Testis (tissue), 3 donors: ENCODE data around the gene MPO. TPM values are rescaled to one million over a fixed set of nuclear protein-coding genes. Genes with fewer than 3 reads are reported as not detected.

Experiments used
- DNase-seq: peaks from one replicate; pipeline ENCODE4 v3.0.0-alpha.2; 2019
- H3K27ac ChIP-seq, 2 donors: fragments of 200-600 bp; sonication (generic); one replicate each; pipeline ENCODE4 v1.5.1; 2019
- H3K27me3 ChIP-seq: fragments of 200-600 bp; sonication (generic); one replicate; pipeline ENCODE4 v1.5.1; 2019
- H3K36me3 ChIP-seq: fragments of 200-600 bp; sonication (generic); one replicate; pipeline ENCODE4 v1.5.1; 2017; ENCODE audit warnings: low read depth; ENCODE audit errors: missing control alignments
- H3K4me1 ChIP-seq: fragments of 200-600 bp; sonication (generic); one replicate; pipeline ENCODE4 v1.5.1; 2019
- H3K4me3 ChIP-seq, 2 donors: fragments of 200-600 bp; sonication (generic); one replicate each; pipeline ENCODE4 v1.5.1; 2017 to 2019
- H3K9me3 ChIP-seq: fragments of 200-600 bp; sonication (generic); one replicate; pipeline ENCODE4 v1.5.1; 2017
- POLR2A ChIP-seq: fragments of 450-650 bp; IDR thresholded peaks from one replicate; pipeline ENCODE4 v1.6.1; 2017; ENCODE audit warnings: antibody characterized with exemption, mild to moderate bottlenecking, moderate library complexity
- WGBS, 2 donors: methylation state at CpG; one replicate each; pipeline ENCODE4 v1.1.5; 2018; 5-methylcytosine and 5-hydroxymethylcytosine counted together
- intact Hi-C: fragments of 100-400 bp; cut with DNase I; formaldehyde crosslinking; loops from one replicate; pipeline ENCODE4 v1.15.1; 2023; ENCODE audit warnings: low total_unique reads
- polyA plus RNA-seq: library from polyadenylated mRNA; stranded (reverse); fragments of 350-450 nt; fragmentation: Illumina TruSeq; extraction: RNeasy Lipid Tissue Mini Kit (QIAGEN cat#74804); gene quantifications from one replicate; pipeline ENCODE4 v1.2.3, GENCODE V29; 2014; ENCODE audit warnings: low read depth, low replicate concordance; ENCODE audit not compliant: insufficient read depth
- total RNA-seq, 2 donors: library from RNA; depleted of rRNA; stranded (reverse); fragments of >200 nt; gene quantifications; one replicate each; pipeline ENCODE4 v1.2.3, GENCODE V29; 2016
- TF ChIP-seq, protein P1 (sequence below), 3 experiments: fragments of 450-650 bp in 2 of 3; fragments of 200-600 bp in 1 of 3; sonication (generic) in 1 of 3; IDR thresholded peaks; one replicate each; pipeline ENCODE4 v1.5.1; 2016 to 2019; ENCODE audit warnings: antibody characterized with exemption in 3 of 3, mild to moderate bottlenecking in 2 of 3, moderate library complexity in 1 of 3

MPO gene
- total and polyA plus RNA-seq, 3 donors from 2014 or later: 0.87 to 1.1 (median 0.87) TPM

DNA sequence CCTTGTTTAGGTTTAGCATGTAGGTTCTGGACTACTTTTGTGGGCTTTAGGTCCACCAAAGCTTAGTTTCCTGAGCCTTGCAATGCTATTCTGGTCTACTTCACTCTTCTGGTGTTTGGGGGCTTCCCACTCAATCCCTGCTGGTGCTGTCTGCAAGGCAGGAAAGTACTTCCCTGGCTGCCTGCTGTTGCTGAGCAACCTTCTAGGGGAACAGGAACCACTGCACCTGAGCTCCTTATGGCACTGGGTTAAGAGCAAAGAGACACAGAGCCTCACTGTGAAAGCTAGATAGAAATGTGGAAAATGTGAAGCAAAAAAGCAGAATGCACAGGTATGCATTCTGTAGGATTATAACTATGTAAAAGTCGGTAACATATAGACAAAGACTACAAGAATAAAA is 17.0 kb downstream of the MPO start:
- no peaks in the 10 kb centered on the region for H3K36me3 ChIP-seq
- H3K4me1 ChIP-seq: no peaks in the 10 kb centered on the region
- no peaks in the 10 kb centered on the region for H3K27me3 ChIP-seq
- TF ChIP-seq, protein P1, sequence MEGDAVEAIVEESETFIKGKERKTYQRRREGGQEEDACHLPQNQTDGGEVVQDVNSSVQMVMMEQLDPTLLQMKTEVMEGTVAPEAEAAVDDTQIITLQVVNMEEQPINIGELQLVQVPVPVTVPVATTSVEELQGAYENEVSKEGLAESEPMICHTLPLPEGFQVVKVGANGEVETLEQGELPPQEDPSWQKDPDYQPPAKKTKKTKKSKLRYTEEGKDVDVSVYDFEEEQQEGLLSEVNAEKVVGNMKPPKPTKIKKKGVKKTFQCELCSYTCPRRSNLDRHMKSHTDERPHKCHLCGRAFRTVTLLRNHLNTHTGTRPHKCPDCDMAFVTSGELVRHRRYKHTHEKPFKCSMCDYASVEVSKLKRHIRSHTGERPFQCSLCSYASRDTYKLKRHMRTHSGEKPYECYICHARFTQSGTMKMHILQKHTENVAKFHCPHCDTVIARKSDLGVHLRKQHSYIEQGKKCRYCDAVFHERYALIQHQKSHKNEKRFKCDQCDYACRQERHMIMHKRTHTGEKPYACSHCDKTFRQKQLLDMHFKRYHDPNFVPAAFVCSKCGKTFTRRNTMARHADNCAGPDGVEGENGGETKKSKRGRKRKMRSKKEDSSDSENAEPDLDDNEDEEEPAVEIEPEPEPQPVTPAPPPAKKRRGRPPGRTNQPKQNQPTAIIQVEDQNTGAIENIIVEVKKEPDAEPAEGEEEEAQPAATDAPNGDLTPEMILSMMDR (IDR thresholded peaks at IDR 0.05): no peak
- no peak for TF ChIP-seq POLR2A
- 89 to 96% methylated on average over 1 of the region's 1 CpG for WGBS, 2 donors
- no peak overlapping the region for H3K27ac ChIP-seq
- no peak overlapping the region for H3K4me3 ChIP-seq
- intact Hi-C loops: no loop called here
- no peak for DNase-seq
- no peaks in the 10 kb centered on the region for H3K9me3 ChIP-seq

DNA sequence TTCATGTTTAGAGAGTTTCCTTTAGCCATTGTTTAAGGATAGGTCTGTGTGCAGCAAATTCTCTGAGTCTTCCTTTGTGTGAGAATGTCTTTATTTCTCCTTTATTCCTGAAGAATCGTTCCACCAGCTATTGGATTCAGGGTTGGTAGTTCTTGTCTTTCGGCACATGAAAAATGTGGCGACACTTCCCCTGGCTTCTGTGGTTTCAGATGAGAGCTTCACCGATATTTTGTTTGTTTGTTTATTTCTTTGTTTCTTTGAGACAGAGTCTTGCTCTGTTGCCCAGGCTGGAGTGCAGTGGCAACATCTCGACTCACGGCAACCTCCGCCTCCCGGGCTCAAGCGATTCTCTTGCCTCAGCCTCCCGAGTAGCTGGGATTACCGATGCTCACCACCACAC is 18.6 kb downstream of the MPO start:
- no peaks in the 10 kb centered on the region for H3K4me1 ChIP-seq
- no peaks in the 10 kb centered on the region for H3K9me3 ChIP-seq
- H3K27ac ChIP-seq: no peak overlapping the region
- H3K4me3 ChIP-seq: no peak overlapping the region
- WGBS, 2 donors: 92 to 93% methylated on average over 11 of the region's 11 CpGs
- intact Hi-C loops: no loop called here
- H3K27me3 ChIP-seq: no peaks in the 10 kb centered on the region
- no peaks in the 10 kb centered on the region for H3K36me3 ChIP-seq
- DNase-seq: no peak
- TF ChIP-seq POLR2A: no peak
- TF ChIP-seq, protein P1 (IDR thresholded peaks at IDR 0.05): no peak

DNA sequence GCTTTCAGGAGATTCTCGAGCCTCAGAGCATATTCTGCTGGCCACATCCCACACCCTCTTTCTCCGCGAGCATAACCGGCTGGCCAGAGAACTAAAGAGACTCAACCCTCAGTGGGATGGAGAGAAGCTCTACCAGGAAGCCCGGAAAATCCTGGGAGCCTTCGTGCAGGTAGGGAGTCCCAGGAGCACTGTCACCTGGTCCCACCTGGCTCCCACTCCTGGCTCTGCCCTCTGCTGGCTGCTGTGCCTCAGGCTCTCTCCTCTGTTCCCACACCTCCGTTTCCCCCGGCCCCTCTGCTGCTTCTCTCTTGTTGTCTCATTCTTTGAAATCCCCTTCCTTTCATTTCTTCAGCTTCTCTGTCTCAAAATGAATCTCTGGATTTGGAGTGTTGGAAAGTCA is 25.9 kb downstream of the MPO start:
- intact Hi-C loops: no loop called here
- no peak for DNase-seq
- Histone ChIP-seq H3K4me1 (no peaks in the 10 kb centered on the region), H3K9me3 (no peaks in the 10 kb centered on the region), H3K27me3 (no peaks in the 10 kb centered on the region), H3K36me3 (no peaks in the 10 kb centered on the region), H3K4me3 (no peak overlapping the region), H3K27ac (no peak overlapping the region)
- TF ChIP-seq, protein P1 (IDR thresholded peaks at IDR 0.05): no peak
- TF ChIP-seq POLR2A: no peak
- 34 to 39% methylated on average over 8 of the region's 8 CpGs for WGBS, 2 donors

DNA sequence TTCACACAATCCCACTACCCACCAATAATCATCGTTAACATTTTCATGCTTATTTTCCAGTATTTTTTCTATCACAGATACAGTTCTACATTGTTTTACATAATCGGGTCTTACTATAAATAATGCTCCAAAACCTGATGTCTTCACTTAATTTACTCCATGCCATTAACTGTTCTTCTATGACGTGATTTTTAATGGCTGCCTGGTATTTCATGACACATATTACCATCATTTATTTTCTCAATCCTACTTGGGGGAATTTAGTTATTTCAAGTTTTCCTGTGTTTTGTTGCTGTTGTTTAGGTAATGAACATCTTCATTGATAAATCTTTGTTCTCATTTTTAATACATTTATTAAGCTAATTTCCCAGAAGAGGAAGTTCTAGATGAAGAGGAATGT is 27.7 kb downstream of the MPO start:
- DNase-seq: no peak
- Histone ChIP-seq H3K4me1 (no peaks in the 10 kb centered on the region), H3K9me3 (no peaks in the 10 kb centered on the region), H3K27me3 (no peaks in the 10 kb centered on the region), H3K4me3 (no peak overlapping the region), H3K36me3 (no peaks in the 10 kb centered on the region), H3K27ac (no peak overlapping the region)
- 77 to 90% methylated on average over 3 of the region's 3 CpGs for WGBS, 2 donors
- intact Hi-C loops: no loop called here
- TF ChIP-seq POLR2A: no peak
- TF ChIP-seq, protein P1 (IDR thresholded peaks at IDR 0.05): no peak

DNA sequence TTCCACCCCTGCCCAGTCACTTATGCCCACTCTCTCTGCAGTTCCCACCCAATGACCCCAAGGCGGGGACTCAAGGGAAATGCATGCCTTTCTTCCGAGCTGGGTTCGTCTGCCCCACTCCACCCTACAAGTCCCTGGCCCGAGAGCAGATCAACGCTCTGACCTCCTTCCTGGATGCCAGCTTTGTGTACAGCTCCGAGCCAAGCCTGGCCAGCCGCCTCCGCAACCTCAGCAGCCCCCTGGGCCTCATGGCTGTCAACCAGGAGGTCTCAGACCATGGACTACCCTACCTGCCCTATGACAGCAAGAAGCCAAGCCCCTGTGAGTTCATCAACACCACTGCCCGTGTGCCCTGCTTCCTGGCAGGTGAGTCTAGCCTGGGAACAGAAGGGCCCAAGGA is 28.6 kb downstream of the MPO start:
- no peaks in the 10 kb centered on the region for H3K36me3 ChIP-seq
- 73 to 77% methylated on average over 5 to 9 of the region's 9 CpGs for WGBS, 2 donors
- H3K27me3 ChIP-seq: no peaks in the 10 kb centered on the region
- TF ChIP-seq, protein P1 (IDR thresholded peaks at IDR 0.05): no peak
- no peak for TF ChIP-seq POLR2A
- no peaks in the 10 kb centered on the region for H3K4me1 ChIP-seq
- no peak overlapping the region for H3K4me3 ChIP-seq
- H3K9me3 ChIP-seq: no peaks in the 10 kb centered on the region
- DNase-seq: no peak
- intact Hi-C loops: no loop called here
- H3K27ac ChIP-seq: no peak overlapping the region
